Prostate gland (tissue), 2 donors: ENCODE results near the gene ALS2CL. TPM values are rescaled to one million over a fixed set of nuclear protein-coding genes. Genes with fewer than 3 reads are reported as not detected.

Experiments
- DNase-seq: peaks from one replicate; pipeline ENCODE4 v3.0.0-alpha.2; 2019; ENCODE audit warnings: low spot score
- H3K27ac ChIP-seq, 2 donors: fragments of 200-600 bp; sonication (generic); 2 replicates each; pipeline ENCODE4 v1.5.1; 2017 to 2019
- H3K27me3 ChIP-seq: fragments of 200-600 bp; sonication (generic); replicated peaks from 2 replicates; pipeline ENCODE4 v1.5.1; 2019; ENCODE audit not compliant: insufficient read depth
- H3K36me3 ChIP-seq, 2 donors: fragments of 200-600 bp; sonication (generic); 1 replicate in 1 of 2; 2 replicates in 1 of 2; pipeline versions ENCODE4 v1.5.1 to v1.8.1; 2017 to 2019
- H3K4me1 ChIP-seq: fragments of 200-600 bp; sonication (generic); replicated peaks from 2 replicates; pipeline ENCODE4 v1.5.1; 2019
- H3K4me3 ChIP-seq, 2 donors: fragments of 200-600 bp; sonication (generic); 2 replicates each; pipeline ENCODE4 v1.5.1; 2017 to 2019
- H3K9me3 ChIP-seq: fragments of 200-600 bp; sonication (generic); 2 replicates; pipeline ENCODE4 v1.5.1; 2017
- POLR2A ChIP-seq: fragments of 450-650 bp; IDR thresholded peaks from one replicate; pipeline ENCODE4 v1.6.1; 2016; ENCODE audit warnings: antibody characterized with exemption, mild to moderate bottlenecking
- POLR2AphosphoS5 ChIP-seq: sonication (generic); formaldehyde crosslinking; IDR thresholded peaks from one replicate; pipeline ENCODE4 v1.6.1; 2017; ENCODE audit warnings: antibody characterized with exemption
- WGBS: methylation state at CpG from one replicate; pipeline ENCODE4 v1.1.5; 2018; 5-methylcytosine and 5-hydroxymethylcytosine counted together
- intact Hi-C: fragments of 100-400 bp; cut with DNase I; formaldehyde crosslinking; loops from one replicate; pipeline ENCODE4 v1.14.2; 2022
- total RNA-seq, 2 donors: library from RNA; depleted of rRNA; stranded (reverse); fragments of >200 nt; gene quantifications; one replicate each; pipeline ENCODE4 v1.1.0, GENCODE V29; 2016
- TF ChIP-seq, protein P1 (sequence below), 4 experiments: fragments of 200-600 bp in 2 of 4; fragments of 450-650 bp in 2 of 4; sonication (generic) in 2 of 4; IDR thresholded peaks; 1 replicate in 3 of 4; 2 replicates in 1 of 4; pipeline ENCODE4 v1.5.1; 2016 to 2019; ENCODE audit warnings: antibody characterized with exemption in 4 of 4, mild to moderate bottlenecking in 2 of 4, moderate library complexity in 2 of 4

The ALS2CL gene
- total RNA-seq, 2 donors from 2014 or later: 8.1 to 18.9 TPM

GRCh38 chr3:46675843-46676567, 17.5 kb downstream of the ALS2CL start:
- no peaks in the 10 kb centered on the region for H3K36me3 ChIP-seq
- TF ChIP-seq POLR2AphosphoS5 (no peak), POLR2A (no peak)
- TF ChIP-seq, protein P1, sequence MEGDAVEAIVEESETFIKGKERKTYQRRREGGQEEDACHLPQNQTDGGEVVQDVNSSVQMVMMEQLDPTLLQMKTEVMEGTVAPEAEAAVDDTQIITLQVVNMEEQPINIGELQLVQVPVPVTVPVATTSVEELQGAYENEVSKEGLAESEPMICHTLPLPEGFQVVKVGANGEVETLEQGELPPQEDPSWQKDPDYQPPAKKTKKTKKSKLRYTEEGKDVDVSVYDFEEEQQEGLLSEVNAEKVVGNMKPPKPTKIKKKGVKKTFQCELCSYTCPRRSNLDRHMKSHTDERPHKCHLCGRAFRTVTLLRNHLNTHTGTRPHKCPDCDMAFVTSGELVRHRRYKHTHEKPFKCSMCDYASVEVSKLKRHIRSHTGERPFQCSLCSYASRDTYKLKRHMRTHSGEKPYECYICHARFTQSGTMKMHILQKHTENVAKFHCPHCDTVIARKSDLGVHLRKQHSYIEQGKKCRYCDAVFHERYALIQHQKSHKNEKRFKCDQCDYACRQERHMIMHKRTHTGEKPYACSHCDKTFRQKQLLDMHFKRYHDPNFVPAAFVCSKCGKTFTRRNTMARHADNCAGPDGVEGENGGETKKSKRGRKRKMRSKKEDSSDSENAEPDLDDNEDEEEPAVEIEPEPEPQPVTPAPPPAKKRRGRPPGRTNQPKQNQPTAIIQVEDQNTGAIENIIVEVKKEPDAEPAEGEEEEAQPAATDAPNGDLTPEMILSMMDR (IDR thresholded peaks at IDR 0.05): no peak
- no peak for DNase-seq
- H3K4me3 ChIP-seq: no peak overlapping the region
- no peak overlapping the region for H3K27ac ChIP-seq
- H3K27me3 ChIP-seq: no peaks in the 10 kb centered on the region
- WGBS: 64% methylated on average over 6 of the region's 9 CpGs
- no peaks in the 10 kb centered on the region for H3K9me3 ChIP-seq
- H3K4me1 ChIP-seq: no peaks in the 10 kb centered on the region
- intact Hi-C loops: no loop called here

DNA sequence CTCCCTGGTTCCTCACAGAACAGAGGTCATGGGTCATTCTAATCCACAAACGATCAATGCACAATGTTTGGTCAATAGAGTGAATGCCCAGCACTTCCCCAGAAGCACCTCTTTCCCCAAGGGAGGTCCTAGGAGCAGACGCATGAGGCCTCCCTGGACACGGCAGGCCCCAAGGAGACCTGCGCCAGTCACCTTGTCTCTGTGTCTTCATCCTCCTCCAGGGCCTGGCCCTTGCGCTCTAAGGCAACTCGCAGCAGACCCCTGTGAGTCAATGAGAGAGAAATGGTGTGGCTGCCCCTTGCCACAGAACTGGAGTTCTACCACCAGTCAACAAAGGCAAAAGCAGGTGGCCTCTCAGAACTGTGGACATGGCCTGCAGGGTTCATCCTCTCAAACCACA, 18.1 kb downstream of the ALS2CL start:
- H3K4me1 ChIP-seq: no peaks in the 10 kb centered on the region
- TF ChIP-seq POLR2AphosphoS5 (no peak), POLR2A (no peak)
- TF ChIP-seq, protein P1 (IDR thresholded peaks at IDR 0.05): no peak
- H3K27ac ChIP-seq: no peak overlapping the region
- no peaks in the 10 kb centered on the region for H3K27me3 ChIP-seq
- DNase-seq: no peak
- no peak overlapping the region for H3K4me3 ChIP-seq
- intact Hi-C loops: no loop called here
- no peaks in the 10 kb centered on the region for H3K9me3 ChIP-seq
- H3K36me3 ChIP-seq: no peaks in the 10 kb centered on the region
- 95% methylated on average over 6 of the region's 6 CpGs for WGBS

DNA sequence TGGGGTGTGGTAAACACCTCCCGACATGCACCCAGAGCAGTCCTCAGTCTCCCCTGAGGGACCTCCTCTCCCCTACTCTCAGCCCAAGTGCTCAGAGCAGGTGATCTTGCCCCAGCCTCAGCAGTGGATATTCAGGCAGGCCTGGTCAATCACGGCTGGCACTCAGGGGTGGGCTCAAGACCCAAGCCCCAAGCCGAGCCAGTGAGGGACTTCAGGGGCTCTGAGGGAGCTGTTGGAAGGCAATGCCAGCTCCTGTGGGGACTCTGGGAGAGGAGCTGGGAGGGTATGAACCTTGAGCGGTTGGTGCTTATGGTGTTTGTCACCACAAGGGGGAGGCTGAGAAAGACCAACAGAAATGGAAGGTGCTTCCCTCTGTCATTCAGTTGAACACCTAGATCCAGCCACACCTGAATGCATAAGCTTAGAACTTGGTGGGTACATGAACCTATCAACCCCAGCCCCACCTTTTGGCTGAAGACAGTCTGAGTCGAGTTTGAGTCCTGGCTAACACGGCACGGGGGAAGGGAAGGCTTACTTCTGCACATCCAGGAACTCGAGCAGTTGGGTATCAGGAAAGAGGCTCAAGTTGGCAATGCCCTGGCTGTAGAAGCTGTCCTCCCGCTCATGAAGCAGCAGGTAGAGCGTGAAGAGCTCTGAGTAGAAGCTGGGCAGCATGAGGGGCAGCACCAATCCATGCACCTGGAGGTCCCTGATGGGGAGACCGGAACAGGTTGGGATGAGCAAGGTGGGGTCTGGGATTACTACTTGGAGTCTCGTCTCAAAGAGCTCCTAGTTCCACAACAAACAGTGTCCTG, 19.2 kb downstream of the ALS2CL start:
- Histone ChIP-seq H3K4me3 (no peak overlapping the region), H3K27ac (no peak overlapping the region), H3K36me3 (no peaks in the 10 kb centered on the region), H3K27me3 (no peaks in the 10 kb centered on the region), H3K4me1 (no peaks in the 10 kb centered on the region), H3K9me3 (no peaks in the 10 kb centered on the region)
- intact Hi-C loops: no loop called here
- DNase-seq: no peak
- whole genome bisulfite sequencing: 92% methylated on average over 12 of the region's 12 CpGs
- TF ChIP-seq POLR2AphosphoS5: no peak
- TF ChIP-seq, protein P1 (IDR thresholded peaks at IDR 0.05): no peak
- no peak for TF ChIP-seq POLR2A

DNA sequence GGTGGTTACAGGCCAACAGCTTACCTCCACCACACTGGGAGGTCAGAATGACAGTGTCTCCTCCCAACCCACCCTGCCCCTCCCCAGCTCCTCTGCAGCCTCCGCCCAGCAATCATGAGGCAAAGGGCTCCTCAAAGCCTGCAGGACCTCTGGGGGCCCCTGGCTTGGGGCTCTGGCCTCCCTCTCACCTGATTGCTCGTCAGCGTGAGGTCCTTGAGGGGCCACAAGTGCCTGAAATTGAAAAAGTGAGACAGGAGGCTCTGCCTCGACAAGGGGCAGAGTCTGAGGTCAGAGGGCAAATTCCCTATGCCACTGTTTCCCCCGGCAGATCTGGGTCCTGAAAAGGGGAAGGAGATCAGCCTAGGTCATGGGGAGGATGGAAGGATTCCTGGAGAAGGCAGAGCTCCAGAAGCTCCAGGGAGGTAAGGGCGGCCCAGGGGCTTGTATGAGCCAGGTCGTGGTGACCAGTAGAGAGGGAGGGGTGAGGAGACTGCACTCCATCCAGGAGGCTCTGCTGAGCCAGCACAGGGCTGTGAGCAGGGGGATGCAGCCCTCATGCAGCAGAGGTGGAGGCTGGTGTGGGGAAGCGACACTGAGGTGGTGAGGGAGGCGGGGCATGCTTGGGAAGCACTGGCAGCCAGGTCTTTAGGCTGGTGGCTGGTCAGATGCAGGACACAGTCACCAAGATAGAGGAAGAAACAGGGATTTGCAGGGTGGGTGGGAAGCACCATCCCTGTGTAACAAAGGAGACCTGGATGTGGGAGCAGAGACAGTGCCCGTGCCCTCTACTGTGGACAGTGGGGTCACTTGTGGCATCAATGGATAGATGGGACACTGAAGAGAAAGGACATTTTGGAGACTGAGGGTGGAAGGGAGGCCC, 20.1 kb downstream of the ALS2CL start:
- H3K27ac ChIP-seq: no peak overlapping the region
- no peaks in the 10 kb centered on the region for H3K36me3 ChIP-seq
- no peak for TF ChIP-seq POLR2AphosphoS5
- no peak for TF ChIP-seq POLR2A
- TF ChIP-seq, protein P1 (IDR thresholded peaks at IDR 0.05): no peak
- no peaks in the 10 kb centered on the region for H3K27me3 ChIP-seq
- no peaks in the 10 kb centered on the region for H3K4me1 ChIP-seq
- DNase-seq: no peak
- no peak overlapping the region for H3K4me3 ChIP-seq
- no peaks in the 10 kb centered on the region for H3K9me3 ChIP-seq
- WGBS: 90% methylated on average over 10 of the region's 10 CpGs
- intact Hi-C loops: no loop called here
